ENCODE data around the gene C1orf226. TPM values are rescaled to one million over a fixed set of nuclear protein-coding genes. Genes with fewer than 3 reads are reported as not detected.

The C1orf226 gene
- total RNA-seq, 1 donor from 2014 or later, result 0.52 TPM

DNA sequence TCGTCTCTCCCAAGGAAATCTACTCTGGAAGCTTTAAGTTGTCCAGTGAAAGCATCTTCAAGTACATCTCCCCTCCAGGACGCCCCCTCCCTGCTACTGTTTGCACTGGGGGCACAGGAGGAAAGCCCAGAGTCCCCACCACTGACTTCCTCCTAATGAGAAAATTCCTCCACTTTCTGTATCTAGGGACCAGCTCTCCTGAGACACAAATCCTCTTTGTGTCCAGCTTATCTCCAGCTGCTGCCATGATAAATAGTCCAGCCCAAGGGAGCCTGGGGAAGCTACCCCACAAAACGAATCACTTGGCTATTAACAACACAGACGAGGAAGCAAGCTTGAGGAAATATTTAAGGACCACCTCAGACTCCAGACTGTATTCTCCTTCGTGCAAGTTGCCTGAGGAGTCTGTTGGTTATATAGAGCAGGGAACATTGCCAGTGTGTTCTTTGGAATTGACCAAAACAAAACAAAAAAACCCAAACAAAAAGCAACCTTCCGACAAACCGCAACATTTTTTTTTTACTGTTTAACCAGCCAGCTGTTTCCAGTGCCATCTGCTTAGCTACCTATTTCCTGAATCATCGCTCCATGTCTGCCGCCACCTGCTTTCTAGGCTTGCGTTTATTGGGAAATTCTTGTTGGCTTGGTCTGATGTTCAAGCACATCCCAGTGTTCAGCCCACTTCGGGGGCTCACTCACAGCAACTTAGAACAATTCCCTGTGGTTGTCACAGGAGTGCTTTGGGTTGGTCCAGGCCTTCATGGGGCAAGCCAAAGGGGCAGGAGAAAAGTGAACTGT lies 7.7 kb downstream of the C1orf226 start:
- Histone ChIP-seq H3K4me3 (ENCODE audit: low read length in 3 of 3) (no peak overlapping the region), H3K9ac (ENCODE audit: low read depth in 1 of 3, low read length in 3 of 3) (no peak overlapping the region), H3K36me3 (ENCODE audit: control insufficient read depth in 3 of 3, insufficient read depth in 3 of 3, low read length in 3 of 3) (no peaks in the 10 kb centered on the region), H3K4me1 (ENCODE audit: control insufficient read depth in 3 of 3, insufficient read depth in 3 of 3, low read length in 3 of 3) (no peaks in the 10 kb centered on the region), H3K27me3 (ENCODE audit: control insufficient read depth in 3 of 3, insufficient read depth in 3 of 3, low read length in 3 of 3) (peaks cover 12 to 30% (median 23%) of the 10 kb centered on the region in 3 donors), H3K27ac (ENCODE audit: low read depth, low read length) (no peak overlapping the region), H3K9me3 (ENCODE audit: control insufficient read depth in 3 of 3, low read length in 3 of 3) (no peaks in the 10 kb centered on the region)

- Histone ChIP-seq H3K4me1 (ENCODE audit: control insufficient read depth in 3 of 3, insufficient read depth in 3 of 3, low read length in 3 of 3) (no peaks in the 10 kb centered on the region), H3K36me3 (ENCODE audit: control insufficient read depth in 3 of 3, insufficient read depth in 3 of 3, low read length in 3 of 3) (no peaks in the 10 kb centered on the region), H3K9ac (ENCODE audit: low read depth in 1 of 3, low read length in 3 of 3) (no peak overlapping the region)
These were observed 8.4 kb downstream of the C1orf226 start for GRCh38 chr1:162389971-162390370.

DNA sequence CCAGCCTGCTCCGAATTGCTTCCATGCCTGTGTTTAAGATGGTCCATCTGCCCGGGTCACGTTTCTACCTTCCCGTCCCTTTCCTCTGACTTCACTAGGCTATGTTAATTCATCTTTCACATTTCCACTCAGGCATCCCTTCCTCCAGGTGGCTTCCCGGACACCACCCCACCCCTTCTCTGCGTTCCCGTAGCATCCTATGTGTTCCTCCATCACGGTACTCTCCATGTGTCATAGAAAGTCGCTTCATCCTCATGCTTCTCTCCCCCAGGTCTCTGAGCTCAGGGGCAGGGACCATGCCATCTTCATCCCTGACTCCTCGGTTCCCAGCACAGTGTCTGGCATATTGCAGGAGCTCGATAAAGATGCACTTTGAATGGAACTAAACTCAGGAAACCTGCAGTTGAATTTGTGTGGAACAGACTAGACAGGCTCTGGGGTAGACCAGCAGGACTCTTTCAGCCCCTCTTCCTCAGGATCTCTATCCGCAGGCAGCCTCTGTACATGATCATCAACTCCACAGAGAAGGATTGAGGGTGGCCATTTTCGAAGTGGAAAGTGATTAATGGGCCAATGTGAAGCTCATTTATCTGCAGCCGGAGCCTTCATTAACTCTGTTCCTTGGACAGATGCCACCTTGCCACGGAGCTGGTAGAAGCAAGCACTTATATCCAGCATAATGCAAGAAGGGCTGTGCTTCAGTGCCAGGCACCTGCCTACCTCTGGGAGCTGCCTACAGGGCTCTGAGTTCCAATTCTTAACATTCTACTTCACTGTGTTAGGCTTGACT lies 9.1 kb downstream of the C1orf226 start:
- no peaks in the 10 kb centered on the region for H3K4me1 ChIP-seq (ENCODE audit: control insufficient read depth in 3 of 3, insufficient read depth in 3 of 3, low read length in 3 of 3)

More at GRCh38 chr1:162389971-162390370, 8.4 kb downstream of the C1orf226 start:
- no peak overlapping the region for H3K4me3 ChIP-seq (ENCODE audit: low read length in 3 of 3)
- no peak overlapping the region for H3K27ac ChIP-seq (ENCODE audit: low read depth, low read length)
- peaks cover 12 to 30% (median 23%) of the 10 kb centered on the region in 3 donors for H3K27me3 ChIP-seq (ENCODE audit: control insufficient read depth in 3 of 3, insufficient read depth in 3 of 3, low read length in 3 of 3)
- no peaks in the 10 kb centered on the region for H3K9me3 ChIP-seq (ENCODE audit: control insufficient read depth in 3 of 3, low read length in 3 of 3)

GRCh38 chr1:162391790-162392563 lies 10.4 kb downstream of the C1orf226 start:
- H3K36me3 ChIP-seq (ENCODE audit: control insufficient read depth in 3 of 3, insufficient read depth in 3 of 3, low read length in 3 of 3), result no peaks in the 10 kb centered on the region

More for the DNA sequence above, 9.1 kb downstream of the C1orf226 start:
- Histone ChIP-seq H3K4me3 (ENCODE audit: low read length in 3 of 3) (no peak overlapping the region), H3K9me3 (ENCODE audit: control insufficient read depth in 3 of 3, low read length in 3 of 3) (no peaks in the 10 kb centered on the region), H3K27me3 (ENCODE audit: control insufficient read depth in 3 of 3, insufficient read depth in 3 of 3, low read length in 3 of 3) (peaks cover 12 to 30% (median 23%) of the 10 kb centered on the region in 3 donors), H3K27ac (ENCODE audit: low read depth, low read length) (no peak overlapping the region), H3K36me3 (ENCODE audit: control insufficient read depth in 3 of 3, insufficient read depth in 3 of 3, low read length in 3 of 3) (no peaks in the 10 kb centered on the region), H3K9ac (ENCODE audit: low read depth in 1 of 3, low read length in 3 of 3) (no peak overlapping the region)

GRCh38 chr1:162396201-162396906 lies 14.8 kb downstream of the C1orf226 start:
- Histone ChIP-seq H3K4me1 (ENCODE audit: control insufficient read depth in 3 of 3, insufficient read depth in 3 of 3, low read length in 3 of 3) (no peaks in the 10 kb centered on the region), H3K9ac (ENCODE audit: low read depth in 1 of 3, low read length in 3 of 3) (no peak overlapping the region), H3K27ac (ENCODE audit: low read depth, low read length) (no peak overlapping the region), H3K4me3 (ENCODE audit: low read length in 3 of 3) (no peak overlapping the region), H3K27me3 (ENCODE audit: control insufficient read depth in 3 of 3, insufficient read depth in 3 of 3, low read length in 3 of 3) (peaks cover under 1 to 13% (median 3%) of the 10 kb centered on the region in 3 donors), H3K36me3 (ENCODE audit: control insufficient read depth in 3 of 3, insufficient read depth in 3 of 3, low read length in 3 of 3) (no peaks in the 10 kb centered on the region), H3K9me3 (ENCODE audit: control insufficient read depth in 3 of 3, low read length in 3 of 3) (no peaks in the 10 kb centered on the region)

More at GRCh38 chr1:162391790-162392563, 10.4 kb downstream of the C1orf226 start:
- no peak overlapping the region for H3K27ac ChIP-seq (ENCODE audit: low read depth, low read length)
- no peak overlapping the region for H3K9ac ChIP-seq (ENCODE audit: low read depth in 1 of 3, low read length in 3 of 3)
- no peaks in the 10 kb centered on the region for H3K4me1 ChIP-seq (ENCODE audit: control insufficient read depth in 3 of 3, insufficient read depth in 3 of 3, low read length in 3 of 3)
- H3K9me3 ChIP-seq (ENCODE audit: control insufficient read depth in 3 of 3, low read length in 3 of 3), result no peaks in the 10 kb centered on the region
- H3K27me3 ChIP-seq (ENCODE audit: control insufficient read depth in 3 of 3, insufficient read depth in 3 of 3, low read length in 3 of 3), result peaks cover 12 to 31% (median 23%) of the 10 kb centered on the region in 3 donors
- no peak overlapping the region for H3K4me3 ChIP-seq (ENCODE audit: low read length in 3 of 3)

GRCh38 chr1:162397039-162397448 lies 15.5 kb downstream of the C1orf226 start:
- H3K27me3 ChIP-seq (ENCODE audit: control insufficient read depth in 3 of 3, insufficient read depth in 3 of 3, low read length in 3 of 3), result peaks cover 0 to 13% (median 3%) of the 10 kb centered on the region in 3 donors
- no peak overlapping the region for H3K4me3 ChIP-seq (ENCODE audit: low read length in 3 of 3)
- H3K27ac ChIP-seq (ENCODE audit: low read depth, low read length), result no peak overlapping the region
- H3K9ac ChIP-seq (ENCODE audit: low read depth in 1 of 3, low read length in 3 of 3), result no peak overlapping the region
- H3K9me3 ChIP-seq (ENCODE audit: control insufficient read depth in 3 of 3, low read length in 3 of 3), result no peaks in the 10 kb centered on the region
- no peaks in the 10 kb centered on the region for H3K4me1 ChIP-seq (ENCODE audit: control insufficient read depth in 3 of 3, insufficient read depth in 3 of 3, low read length in 3 of 3)
- no peaks in the 10 kb centered on the region for H3K36me3 ChIP-seq (ENCODE audit: control insufficient read depth in 3 of 3, insufficient read depth in 3 of 3, low read length in 3 of 3)

- H3K4me1 ChIP-seq (ENCODE audit: control insufficient read depth in 3 of 3, insufficient read depth in 3 of 3, low read length in 3 of 3), result no peaks in the 10 kb centered on the region
- peaks cover 0 to 13% (median 3%) of the 10 kb centered on the region in 3 donors for H3K27me3 ChIP-seq (ENCODE audit: control insufficient read depth in 3 of 3, insufficient read depth in 3 of 3, low read length in 3 of 3)
- H3K36me3 ChIP-seq (ENCODE audit: control insufficient read depth in 3 of 3, insufficient read depth in 3 of 3, low read length in 3 of 3), result no peaks in the 10 kb centered on the region
- H3K27ac ChIP-seq (ENCODE audit: low read depth, low read length), result no peak overlapping the region
- no peak overlapping the region for H3K4me3 ChIP-seq (ENCODE audit: low read length in 3 of 3)
- H3K9ac ChIP-seq (ENCODE audit: low read depth in 1 of 3, low read length in 3 of 3), result no peak overlapping the region
- H3K9me3 ChIP-seq (ENCODE audit: control insufficient read depth in 3 of 3, low read length in 3 of 3), result no peaks in the 10 kb centered on the region
These were observed 16.5 kb downstream of the C1orf226 start for GRCh38 chr1:162397943-162398560.

DNA sequence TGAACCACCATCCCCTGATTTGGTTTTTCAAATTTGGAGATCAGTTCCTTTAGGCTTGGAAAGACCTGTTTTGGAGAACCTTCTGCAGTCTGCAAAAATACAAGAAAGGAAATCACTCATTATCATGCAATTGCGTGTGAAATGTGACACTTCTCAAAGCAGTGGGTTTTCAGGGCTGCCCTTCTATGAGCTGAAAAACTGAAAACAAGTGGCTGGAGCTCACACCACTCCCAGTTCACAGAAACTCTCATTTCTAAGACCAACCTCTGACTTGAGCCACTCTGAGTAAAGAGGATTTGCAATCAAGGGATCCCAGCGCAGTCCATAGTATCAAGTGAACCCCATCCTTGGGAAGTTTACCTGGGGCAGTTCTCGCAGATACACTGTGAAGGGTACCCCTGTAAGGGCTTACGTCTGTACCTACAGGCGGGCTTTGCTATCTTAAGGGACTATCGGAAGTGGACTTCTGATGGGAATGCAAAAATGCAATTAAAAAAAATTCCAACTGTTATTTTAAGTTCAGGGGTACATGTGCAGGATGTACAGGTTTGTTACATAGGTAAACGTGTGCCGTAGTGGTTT lies 17.6 kb downstream of the C1orf226 start:
- H3K9me3 ChIP-seq (ENCODE audit: control insufficient read depth in 3 of 3, low read length in 3 of 3), result no peaks in the 10 kb centered on the region
- peaks cover 0 to 13% (median 3%) of the 10 kb centered on the region in 3 donors for H3K27me3 ChIP-seq (ENCODE audit: control insufficient read depth in 3 of 3, insufficient read depth in 3 of 3, low read length in 3 of 3)
- no peaks in the 10 kb centered on the region for H3K36me3 ChIP-seq (ENCODE audit: control insufficient read depth in 3 of 3, insufficient read depth in 3 of 3, low read length in 3 of 3)
- H3K9ac ChIP-seq (ENCODE audit: low read depth in 1 of 3, low read length in 3 of 3), result no peak overlapping the region
- H3K4me1 ChIP-seq (ENCODE audit: control insufficient read depth in 3 of 3, insufficient read depth in 3 of 3, low read length in 3 of 3), result no peaks in the 10 kb centered on the region
- no peak overlapping the region for H3K27ac ChIP-seq (ENCODE audit: low read depth, low read length)
- H3K4me3 ChIP-seq (ENCODE audit: low read length in 3 of 3), result no peak overlapping the region

Data from skeletal muscle tissue (tissue), 4 donors.